ENCODE results near the gene SPG7. TPM values are rescaled to one million over a fixed set of nuclear protein-coding genes. Genes with fewer than 3 reads are reported as not detected.
A peak's percentile ranks its signal among the peaks of the same experiment; 100 is the strongest.

Gene SPG7
- total RNA-seq, 1 donor from 2014 or later = 96.1 TPM

GRCh38 chr16:89601906-89602272, 93.7 kb downstream of the SPG7 start:
- Mint-ChIP-seq H3K27ac (ENCODE audit: unreplicated experiment) (peak overlapping the region; percentile 41), H3K27me3 (ENCODE audit: low read depth, unreplicated experiment) (no peaks in the 10 kb centered on the region), H3K4me1 (ENCODE audit: low read depth, unreplicated experiment) (peaks cover 10% of the 10 kb centered on the region), H3K36me3 (ENCODE audit: low read depth, unreplicated experiment) (no peaks in the 10 kb centered on the region), H3K4me3 (ENCODE audit: unreplicated experiment) (no peak overlapping the region), H3K9me3 (ENCODE audit: unreplicated experiment) (no peaks in the 10 kb centered on the region)
- peak overlapping the region; percentile 64 for H3K9ac ChIP-seq (ENCODE audit: low read length)
- H2AFZ ChIP-seq (ENCODE audit: low read depth, low read length) = peak overlapping the region; percentile 83
- no peaks in the 10 kb centered on the region for H3K79me2 ChIP-seq (ENCODE audit: insufficient read depth, low read length)
- peaks cover 13% of the 10 kb centered on the region for H3K4me1 ChIP-seq (ENCODE audit: insufficient read depth, low read length)
- TF ChIP-seq EZH2 (IDR thresholded peaks at IDR 0.05; ENCODE audit: insufficient read depth, low read length) (no peak), CTCF (IDR thresholded peaks at IDR 0.05; ENCODE audit: insufficient read depth, low read depth, low read length) (no peak)
- no peaks in the 10 kb centered on the region for H3K27me3 ChIP-seq (ENCODE audit: insufficient read depth, low read length)
- peak overlapping the region; percentile 78 for H3K4me2 ChIP-seq (ENCODE audit: low read length)
- H4K20me1 ChIP-seq (ENCODE audit: insufficient read depth, low read length) = no peaks in the 10 kb centered on the region
- peak overlapping the region; percentile 83 for H3K27ac ChIP-seq (ENCODE audit: low read depth, low read length)
- H3K4me3 ChIP-seq (ENCODE audit: insufficient read depth, low read depth, low read length) = no peak overlapping the region
- H3K9me3 ChIP-seq (ENCODE audit: insufficient read depth, low read depth, low read length) = no peaks in the 10 kb centered on the region
- no peaks in the 10 kb centered on the region for H3K36me3 ChIP-seq (ENCODE audit: insufficient read depth, low read length)
- DNase-seq (ENCODE audit: low read depth) (peak; percentile 33), FAIRE-seq (no peak)

GRCh38 chr16:89602273-89602951, 94.2 kb downstream of the SPG7 start:
- FAIRE-seq (peak; percentile 13), DNase-seq (ENCODE audit: low read depth) (peak; percentile 86)
- no peaks in the 10 kb centered on the region for H3K27me3 ChIP-seq (ENCODE audit: insufficient read depth, low read length)
- peak overlapping the region; percentile 83 for H2AFZ ChIP-seq (ENCODE audit: low read depth, low read length)
- Mint-ChIP-seq H3K4me1 (ENCODE audit: low read depth, unreplicated experiment) (peaks cover 10% of the 10 kb centered on the region), H3K27ac (ENCODE audit: unreplicated experiment) (peak overlapping the region; percentile 85), H3K9me3 (ENCODE audit: unreplicated experiment) (no peaks in the 10 kb centered on the region), H3K27me3 (ENCODE audit: low read depth, unreplicated experiment) (peaks cover 2% of the 10 kb centered on the region), H3K36me3 (ENCODE audit: low read depth, unreplicated experiment) (no peaks in the 10 kb centered on the region), H3K4me3 (ENCODE audit: unreplicated experiment) (no peak overlapping the region)
- no peaks in the 10 kb centered on the region for H3K9me3 ChIP-seq (ENCODE audit: insufficient read depth, low read depth, low read length)
- H3K27ac ChIP-seq (ENCODE audit: low read depth, low read length) = peak overlapping the region; percentile 83
- H3K9ac ChIP-seq (ENCODE audit: low read length) = peak overlapping the region; percentile 64
- peak overlapping the region; percentile 78 for H3K4me2 ChIP-seq (ENCODE audit: low read length)
- H3K4me1 ChIP-seq (ENCODE audit: insufficient read depth, low read length) = peaks cover 13% of the 10 kb centered on the region
- no peak for TF ChIP-seq CTCF (IDR thresholded peaks at IDR 0.05; ENCODE audit: insufficient read depth, low read depth, low read length)
- H3K4me3 ChIP-seq (ENCODE audit: insufficient read depth, low read depth, low read length) = no peak overlapping the region
- H3K36me3 ChIP-seq (ENCODE audit: insufficient read depth, low read length) = no peaks in the 10 kb centered on the region
- H3K79me2 ChIP-seq (ENCODE audit: insufficient read depth, low read length) = no peaks in the 10 kb centered on the region
- H4K20me1 ChIP-seq (ENCODE audit: insufficient read depth, low read length) = no peaks in the 10 kb centered on the region

- Histone ChIP-seq H3K27ac (ENCODE audit: low read depth, low read length) (peak overlapping the region; percentile 83), H3K9ac (ENCODE audit: low read length) (peak overlapping the region; percentile 64), H3K36me3 (ENCODE audit: insufficient read depth, low read length) (no peaks in the 10 kb centered on the region), H3K27me3 (ENCODE audit: insufficient read depth, low read length) (no peaks in the 10 kb centered on the region), H3K4me2 (ENCODE audit: low read length) (peak overlapping the region; percentile 78), H3K4me3 (ENCODE audit: insufficient read depth, low read depth, low read length) (no peak overlapping the region), H4K20me1 (ENCODE audit: insufficient read depth, low read length) (no peaks in the 10 kb centered on the region), H3K4me1 (ENCODE audit: insufficient read depth, low read length) (peaks cover 13% of the 10 kb centered on the region), H2AFZ (ENCODE audit: low read depth, low read length) (no peak overlapping the region), H3K79me2 (ENCODE audit: insufficient read depth, low read length) (no peaks in the 10 kb centered on the region), H3K9me3 (ENCODE audit: insufficient read depth, low read depth, low read length) (no peaks in the 10 kb centered on the region)
- no peaks in the 10 kb centered on the region for H3K36me3 Mint-ChIP-seq (ENCODE audit: low read depth, unreplicated experiment)
- no peak for TF ChIP-seq EZH2 (IDR thresholded peaks at IDR 0.05; ENCODE audit: insufficient read depth, low read length)
- no peak for TF ChIP-seq CTCF (IDR thresholded peaks at IDR 0.05; ENCODE audit: insufficient read depth, low read depth, low read length)
- no peak for DNase-seq (ENCODE audit: low read depth)
- H3K27ac Mint-ChIP-seq (ENCODE audit: unreplicated experiment) = peak overlapping the region; percentile 85
- no peaks in the 10 kb centered on the region for H3K9me3 Mint-ChIP-seq (ENCODE audit: unreplicated experiment)
- H3K4me3 Mint-ChIP-seq (ENCODE audit: unreplicated experiment) = no peak overlapping the region
- FAIRE-seq = no peak
- peaks cover 10% of the 10 kb centered on the region for H3K4me1 Mint-ChIP-seq (ENCODE audit: low read depth, unreplicated experiment)
- peaks cover 7% of the 10 kb centered on the region for H3K27me3 Mint-ChIP-seq (ENCODE audit: low read depth, unreplicated experiment)
These were observed 94.9 kb downstream of the SPG7 start for GRCh38 chr16:89602952-89603590.

Measured in astrocyte (in vitro differentiated cells and primary cell).